ENCODE measurements around the gene COG7. TPM values are rescaled to one million over a fixed set of nuclear protein-coding genes. Genes with fewer than 3 reads are reported as not detected.

The COG7 gene
- total RNA-seq, 1 experiment from 2014 or later, result 22.1 TPM

DNA sequence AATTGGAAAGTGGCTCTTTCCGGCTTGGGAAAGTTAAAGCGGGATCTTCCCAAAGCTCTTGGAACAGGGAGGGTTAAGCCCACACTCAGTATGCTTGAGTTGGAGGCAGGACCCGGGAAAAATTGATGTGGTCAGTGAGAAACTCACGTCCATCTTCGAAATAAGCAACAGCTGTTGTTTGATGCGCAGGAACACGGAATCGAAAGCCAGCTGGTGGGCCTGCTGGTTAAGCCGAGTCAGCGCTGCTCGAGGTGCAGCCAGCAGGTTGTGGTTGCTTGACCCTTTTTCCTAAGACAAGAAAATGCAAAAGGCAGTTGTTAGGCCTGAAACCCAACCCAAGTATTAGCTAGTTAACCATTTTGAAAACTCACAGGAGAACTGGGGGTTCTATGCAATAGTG is 49.4 kb downstream of the COG7 start:
- Histone ChIP-seq H3K4me3 (replicated peaks in 1 of 2; ENCODE audit: low read depth in 1 of 2, low read length in 2 of 2) (no peak overlapping the region), H3K4me1 (ENCODE audit: control insufficient read depth in 1 of 2, insufficient read depth in 2 of 2, low read length in 2 of 2) (no peaks in the 10 kb centered on the region), H4K20me1 (ENCODE audit: insufficient read depth) (no peaks in the 10 kb centered on the region), H3K27me3 (ENCODE audit: insufficient read depth, low read length) (no peaks in the 10 kb centered on the region), H3K27ac (ENCODE audit: low read depth, low read length) (no peak overlapping the region), H3K79me2 (ENCODE audit: insufficient read depth, low read length) (no peaks in the 10 kb centered on the region), H3K9ac (ENCODE audit: low read length) (no peak overlapping the region), H2AFZ (ENCODE audit: low read depth, low read length, poor library complexity, severe bottlenecking) (no peak overlapping the region), H3K9me2 (ENCODE audit: insufficient read depth) (no peaks in the 10 kb centered on the region), H3K9me3 (ENCODE audit: control insufficient read depth in 1 of 2, insufficient read depth in 1 of 2, low read depth in 1 of 2, low read length in 2 of 2) (no peaks in the 10 kb centered on the region), H3K36me3 (ENCODE audit: control insufficient read depth in 1 of 2, insufficient read depth in 2 of 2, low read length in 2 of 2) (peaks cover 8 to 20% of the 10 kb centered on the region in 2 experiments), H3K4me2 (ENCODE audit: low read length) (no peak overlapping the region)
- TF ChIP-seq JUND (IDR thresholded peaks at IDR 0.05) (no peak), POLR2AphosphoS5 (IDR thresholded peaks at IDR 0.05; ENCODE audit: low read depth, low read length) (no peak), ZFX (IDR thresholded peaks at IDR 0.05) (no peak), ELF1 (IDR thresholded peaks at IDR 0.05; ENCODE audit: borderline replicate concordance, low read depth) (no peak), CEBPB (IDR thresholded peaks at IDR 0.05; ENCODE audit: low read depth) (no peak), FOSL1 (IDR thresholded peaks at IDR 0.05; ENCODE audit: low read depth) (no peak), YY1 (IDR thresholded peaks at IDR 0.05; ENCODE audit: extremely low read depth, insufficient replicate concordance, low read depth, low read length) (no peak), POLR2A (IDR thresholded peaks at IDR 0.05; ENCODE audit: borderline replicate concordance, extremely low read depth, insufficient read depth, insufficient read length) (no peak), ZNF274 (IDR thresholded peaks at IDR 0.05; ENCODE audit: low read depth, low read length) (no peak), EGR1 (IDR thresholded peaks at IDR 0.05; ENCODE audit: low read depth) (no peak), EZH2 (IDR thresholded peaks at IDR 0.05) (no peak), SP1 (IDR thresholded peaks at IDR 0.05; ENCODE audit: low read depth) (no peak), CBX3 (IDR thresholded peaks at IDR 0.05; ENCODE audit: low read depth) (no peak), RAD21 (IDR thresholded peaks at IDR 0.05; ENCODE audit: low read depth) (no peak), SRF (IDR thresholded peaks at IDR 0.05; ENCODE audit: low read depth) (no peak)
- TF ChIP-seq, protein P1, sequence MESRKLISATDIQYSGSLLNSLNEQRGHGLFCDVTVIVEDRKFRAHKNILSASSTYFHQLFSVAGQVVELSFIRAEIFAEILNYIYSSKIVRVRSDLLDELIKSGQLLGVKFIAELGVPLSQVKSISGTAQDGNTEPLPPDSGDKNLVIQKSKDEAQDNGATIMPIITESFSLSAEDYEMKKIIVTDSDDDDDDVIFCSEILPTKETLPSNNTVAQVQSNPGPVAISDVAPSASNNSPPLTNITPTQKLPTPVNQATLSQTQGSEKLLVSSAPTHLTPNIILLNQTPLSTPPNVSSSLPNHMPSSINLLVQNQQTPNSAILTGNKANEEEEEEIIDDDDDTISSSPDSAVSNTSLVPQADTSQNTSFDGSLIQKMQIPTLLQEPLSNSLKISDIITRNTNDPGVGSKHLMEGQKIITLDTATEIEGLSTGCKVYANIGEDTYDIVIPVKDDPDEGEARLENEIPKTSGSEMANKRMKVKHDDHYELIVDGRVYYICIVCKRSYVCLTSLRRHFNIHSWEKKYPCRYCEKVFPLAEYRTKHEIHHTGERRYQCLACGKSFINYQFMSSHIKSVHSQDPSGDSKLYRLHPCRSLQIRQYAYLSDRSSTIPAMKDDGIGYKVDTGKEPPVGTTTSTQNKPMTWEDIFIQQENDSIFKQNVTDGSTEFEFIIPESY (IDR thresholded peaks at IDR 0.05; ENCODE audit: extremely low read depth, insufficient replicate concordance, low read length), result no peak
- TF ChIP-seq, protein P2, sequence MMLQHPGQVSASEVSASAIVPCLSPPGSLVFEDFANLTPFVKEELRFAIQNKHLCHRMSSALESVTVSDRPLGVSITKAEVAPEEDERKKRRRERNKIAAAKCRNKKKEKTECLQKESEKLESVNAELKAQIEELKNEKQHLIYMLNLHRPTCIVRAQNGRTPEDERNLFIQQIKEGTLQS (IDR thresholded peaks at IDR 0.05), result no peak
- TF ChIP-seq, protein P3, sequence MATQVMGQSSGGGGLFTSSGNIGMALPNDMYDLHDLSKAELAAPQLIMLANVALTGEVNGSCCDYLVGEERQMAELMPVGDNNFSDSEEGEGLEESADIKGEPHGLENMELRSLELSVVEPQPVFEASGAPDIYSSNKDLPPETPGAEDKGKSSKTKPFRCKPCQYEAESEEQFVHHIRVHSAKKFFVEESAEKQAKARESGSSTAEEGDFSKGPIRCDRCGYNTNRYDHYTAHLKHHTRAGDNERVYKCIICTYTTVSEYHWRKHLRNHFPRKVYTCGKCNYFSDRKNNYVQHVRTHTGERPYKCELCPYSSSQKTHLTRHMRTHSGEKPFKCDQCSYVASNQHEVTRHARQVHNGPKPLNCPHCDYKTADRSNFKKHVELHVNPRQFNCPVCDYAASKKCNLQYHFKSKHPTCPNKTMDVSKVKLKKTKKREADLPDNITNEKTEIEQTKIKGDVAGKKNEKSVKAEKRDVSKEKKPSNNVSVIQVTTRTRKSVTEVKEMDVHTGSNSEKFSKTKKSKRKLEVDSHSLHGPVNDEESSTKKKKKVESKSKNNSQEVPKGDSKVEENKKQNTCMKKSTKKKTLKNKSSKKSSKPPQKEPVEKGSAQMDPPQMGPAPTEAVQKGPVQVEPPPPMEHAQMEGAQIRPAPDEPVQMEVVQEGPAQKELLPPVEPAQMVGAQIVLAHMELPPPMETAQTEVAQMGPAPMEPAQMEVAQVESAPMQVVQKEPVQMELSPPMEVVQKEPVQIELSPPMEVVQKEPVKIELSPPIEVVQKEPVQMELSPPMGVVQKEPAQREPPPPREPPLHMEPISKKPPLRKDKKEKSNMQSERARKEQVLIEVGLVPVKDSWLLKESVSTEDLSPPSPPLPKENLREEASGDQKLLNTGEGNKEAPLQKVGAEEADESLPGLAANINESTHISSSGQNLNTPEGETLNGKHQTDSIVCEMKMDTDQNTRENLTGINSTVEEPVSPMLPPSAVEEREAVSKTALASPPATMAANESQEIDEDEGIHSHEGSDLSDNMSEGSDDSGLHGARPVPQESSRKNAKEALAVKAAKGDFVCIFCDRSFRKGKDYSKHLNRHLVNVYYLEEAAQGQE (IDR thresholded peaks at IDR 0.05; ENCODE audit: low read depth), result no peak
- ChIA-PET POLR2A (no interaction called here), CTCF (no interaction called here), RAD21 (ENCODE audit: low non-redundant PET in 1 of 2, low total read pairs in 2 of 2, uncharacterized antibody in 2 of 2, unreplicated experiment in 2 of 2) (no interaction called here)
- ATAC-seq (no peak), DNase-seq (ENCODE audit: low read depth, low spot score) (no peak)
- intact Hi-C loops (cut with micrococcal nuclease), result no loop called here
- no TSS peak for BruUV-seq (replicated peaks)

Data from HCT116 (cell line).